HG03442 (cell line): Measurements from ENCODE around the gene H2AZ2.
"Not testable (repeated sequence)": the region's sequence is repeated elsewhere in the genome, so short reads cannot be mapped to it uniquely, and the experiment has no call there.

ENCODE experiments used
- ATAC-seq: cut with Tn5 transposase; IDR thresholded peaks from one replicate; pipeline ENCODE4 v1.9.1; 2021; ENCODE audit warnings: mild to moderate bottlenecking, moderate library complexity; ENCODE audit not compliant: unreplicated experiment

The H2AZ2 gene

DNA sequence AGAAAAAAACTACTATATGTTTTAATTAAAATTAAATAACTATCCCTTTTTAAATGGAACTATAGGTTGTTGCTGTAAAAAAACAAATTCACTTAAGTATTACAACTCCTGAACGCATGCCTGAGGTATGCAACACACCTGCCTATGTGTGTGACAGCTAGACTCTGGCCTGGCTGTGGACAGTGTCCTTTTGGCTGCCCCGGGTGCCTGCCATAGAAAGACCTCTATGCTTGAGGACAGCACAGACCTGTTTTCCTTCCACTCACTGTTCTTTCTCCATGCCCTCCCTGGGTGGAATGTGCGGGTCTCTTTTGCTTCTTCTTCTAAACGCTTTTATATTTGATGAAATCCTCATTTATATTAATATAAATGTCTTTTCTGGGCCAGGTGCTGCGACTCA, 57.9 kb downstream of the H2AZ2 start:
- ATAC-seq = no peak

DNA sequence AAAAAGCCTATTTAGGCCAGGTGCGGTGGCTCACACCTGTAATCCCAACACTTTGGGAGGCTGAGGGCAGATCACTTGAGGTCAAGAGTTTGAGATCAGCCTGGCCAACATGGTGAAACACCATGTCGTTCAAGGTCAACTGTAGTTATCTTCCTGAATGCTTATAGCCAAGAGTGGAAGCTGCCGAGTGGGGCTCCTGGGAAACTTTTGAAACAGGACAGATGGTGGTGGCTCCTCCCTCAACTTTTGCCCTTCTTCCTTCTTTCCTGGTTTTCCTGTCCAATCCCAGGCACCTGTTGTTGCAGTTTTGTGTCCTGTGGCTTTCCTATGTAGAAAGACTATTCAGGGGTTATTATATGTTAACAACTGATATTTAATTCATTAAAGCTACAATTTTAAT, 60.1 kb downstream of the H2AZ2 start:
- ATAC-seq = no peak

DNA sequence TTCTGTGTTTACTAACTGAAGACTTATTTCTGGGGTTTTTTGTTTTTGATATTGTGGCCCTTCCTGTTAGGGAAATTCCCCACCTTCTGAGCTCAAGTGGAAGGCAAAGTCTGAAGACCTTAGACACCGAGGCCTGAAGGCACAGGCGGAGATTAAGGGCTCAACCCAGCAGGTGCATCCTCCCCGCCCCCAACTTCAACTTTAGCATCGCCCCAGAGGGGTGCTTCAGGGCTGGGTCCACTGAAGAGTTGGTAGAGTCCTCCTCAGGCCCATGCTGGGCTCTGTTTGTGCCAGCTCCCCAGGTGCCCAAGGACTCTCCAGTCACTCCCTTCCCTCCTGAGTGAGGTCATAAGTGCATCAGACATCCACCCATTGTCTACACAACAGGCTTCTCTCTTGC, 60.8 kb downstream of the H2AZ2 start:
- no peak for ATAC-seq

DNA sequence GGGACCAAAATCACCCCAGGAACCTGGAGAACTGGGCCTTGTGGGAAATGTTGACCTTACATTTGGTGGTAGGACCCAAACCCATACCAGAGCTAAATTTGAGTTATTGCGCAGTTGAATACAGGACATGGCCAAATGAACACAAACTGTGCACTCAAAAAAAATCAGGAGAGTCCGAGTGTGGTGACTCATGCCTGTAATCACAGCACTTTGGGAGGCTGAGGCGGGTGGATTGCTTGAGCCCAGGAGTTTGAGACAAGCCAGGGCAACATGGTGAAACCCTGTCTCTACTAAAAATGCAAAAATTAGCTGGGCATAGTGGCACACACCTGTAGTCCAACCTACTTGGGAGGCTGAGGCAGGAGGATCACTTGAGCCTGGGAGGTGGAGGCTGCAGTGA, 62.7 kb downstream of the H2AZ2 start:
- not testable (repeated sequence) for ATAC-seq

- ATAC-seq = no peak
Measured at GRCh38 chr7:44784364-44784763, 63.5 kb downstream of the H2AZ2 start.

DNA sequence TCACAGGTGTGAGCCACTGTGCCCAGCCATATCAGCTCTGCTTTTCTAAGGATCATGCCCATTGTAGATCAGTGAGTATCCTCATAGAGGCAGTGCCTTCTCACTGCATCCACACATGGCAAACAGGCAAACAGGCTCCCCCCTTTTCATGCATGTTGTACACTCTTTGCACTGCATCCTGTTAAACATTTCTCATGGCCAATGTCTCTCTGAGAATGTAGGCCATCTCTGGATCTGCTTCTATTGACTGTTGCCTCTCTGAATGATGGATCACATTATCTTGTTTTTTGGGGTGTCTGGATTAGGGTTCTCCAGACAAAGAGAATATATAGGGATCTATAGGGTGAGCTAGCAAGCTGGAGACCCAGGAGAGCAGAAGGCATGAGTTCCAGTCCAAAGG, 64.5 kb downstream of the H2AZ2 start:
- no peak for ATAC-seq

DNA sequence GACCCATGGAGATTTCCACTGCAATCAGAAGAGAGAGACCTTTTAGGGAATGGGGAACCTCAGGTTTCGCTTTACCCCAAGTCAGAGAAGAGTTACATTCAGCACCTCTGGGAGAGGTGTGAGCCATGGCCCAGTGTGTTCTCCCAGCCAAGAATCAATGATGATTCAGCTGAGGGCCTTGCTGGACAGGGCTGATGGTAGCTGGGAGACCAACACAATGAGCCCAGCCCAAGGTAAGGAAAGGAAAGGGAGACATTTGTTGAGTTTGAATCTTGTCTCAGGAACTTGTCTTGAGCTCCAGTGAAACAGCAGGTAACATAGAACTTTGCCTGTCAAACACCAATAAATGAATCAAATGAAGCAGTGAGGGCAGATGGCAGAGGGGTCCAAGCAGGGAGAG, 65.4 kb downstream of the H2AZ2 start:
- ATAC-seq = no peak
